ENCODE data around the gene CREB5. TPM values are rescaled to one million over a fixed set of nuclear protein-coding genes. Genes with fewer than 3 reads are reported as not detected.

Gene CREB5
- total RNA-seq, 2 experiments from 2014 or later: 1.2 to 1.5 TPM

- peaks cover 9% of the 10 kb centered on the region for H3K4me1 Mint-ChIP-seq (ENCODE audit: low read depth)
- no peak overlapping the region for H3K4me3 Mint-ChIP-seq
- no peaks in the 10 kb centered on the region for H3K36me3 Mint-ChIP-seq (ENCODE audit: low read depth)
- TF ChIP-seq, protein P1, sequence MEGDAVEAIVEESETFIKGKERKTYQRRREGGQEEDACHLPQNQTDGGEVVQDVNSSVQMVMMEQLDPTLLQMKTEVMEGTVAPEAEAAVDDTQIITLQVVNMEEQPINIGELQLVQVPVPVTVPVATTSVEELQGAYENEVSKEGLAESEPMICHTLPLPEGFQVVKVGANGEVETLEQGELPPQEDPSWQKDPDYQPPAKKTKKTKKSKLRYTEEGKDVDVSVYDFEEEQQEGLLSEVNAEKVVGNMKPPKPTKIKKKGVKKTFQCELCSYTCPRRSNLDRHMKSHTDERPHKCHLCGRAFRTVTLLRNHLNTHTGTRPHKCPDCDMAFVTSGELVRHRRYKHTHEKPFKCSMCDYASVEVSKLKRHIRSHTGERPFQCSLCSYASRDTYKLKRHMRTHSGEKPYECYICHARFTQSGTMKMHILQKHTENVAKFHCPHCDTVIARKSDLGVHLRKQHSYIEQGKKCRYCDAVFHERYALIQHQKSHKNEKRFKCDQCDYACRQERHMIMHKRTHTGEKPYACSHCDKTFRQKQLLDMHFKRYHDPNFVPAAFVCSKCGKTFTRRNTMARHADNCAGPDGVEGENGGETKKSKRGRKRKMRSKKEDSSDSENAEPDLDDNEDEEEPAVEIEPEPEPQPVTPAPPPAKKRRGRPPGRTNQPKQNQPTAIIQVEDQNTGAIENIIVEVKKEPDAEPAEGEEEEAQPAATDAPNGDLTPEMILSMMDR (IDR thresholded peaks at IDR 0.05): no peak
- DNase-seq (no peak), ATAC-seq (no peak)
- H3K27me3 Mint-ChIP-seq: peaks cover 1% of the 10 kb centered on the region
- POLR2A ChIA-PET: no interaction called here
- no peaks in the 10 kb centered on the region for H3K9me3 Mint-ChIP-seq
- intact Hi-C loops (cut with micrococcal nuclease): no loop called here
- CTCF ChIA-PET: interaction anchor here (1.0 to 1.3 kb wide), 2 partner anchors 18 to 295 kb away, joined by 3 read pairs; no protein-coding TSS in a partner anchor
- H3K27ac Mint-ChIP-seq: no peak overlapping the region
Observed at GRCh38 chr7:28591725-28592349, 179.5 kb downstream of the CREB5 start.

- ChIA-PET CTCF (interaction anchor here (1.3 kb wide), 1 partner anchor 17 kb away, joined by 3 read pairs; no protein-coding TSS in a partner anchor), POLR2A (no interaction called here)
- no peak overlapping the region for H3K27ac Mint-ChIP-seq
- peaks cover 9% of the 10 kb centered on the region for H3K4me1 Mint-ChIP-seq (ENCODE audit: low read depth)
- ATAC-seq: no peak
- H3K27me3 Mint-ChIP-seq: peaks cover 1% of the 10 kb centered on the region
- H3K4me3 Mint-ChIP-seq: no peak overlapping the region
- no peaks in the 10 kb centered on the region for H3K9me3 Mint-ChIP-seq
- H3K36me3 Mint-ChIP-seq (ENCODE audit: low read depth): no peaks in the 10 kb centered on the region
- intact Hi-C loops (cut with micrococcal nuclease): no loop called here
- TF ChIP-seq, protein P1 (IDR thresholded peaks at IDR 0.05): no peak
- DNase-seq: no peak
Observed at GRCh38 chr7:28592861-28593260, 180.5 kb downstream of the CREB5 start.

DNA sequence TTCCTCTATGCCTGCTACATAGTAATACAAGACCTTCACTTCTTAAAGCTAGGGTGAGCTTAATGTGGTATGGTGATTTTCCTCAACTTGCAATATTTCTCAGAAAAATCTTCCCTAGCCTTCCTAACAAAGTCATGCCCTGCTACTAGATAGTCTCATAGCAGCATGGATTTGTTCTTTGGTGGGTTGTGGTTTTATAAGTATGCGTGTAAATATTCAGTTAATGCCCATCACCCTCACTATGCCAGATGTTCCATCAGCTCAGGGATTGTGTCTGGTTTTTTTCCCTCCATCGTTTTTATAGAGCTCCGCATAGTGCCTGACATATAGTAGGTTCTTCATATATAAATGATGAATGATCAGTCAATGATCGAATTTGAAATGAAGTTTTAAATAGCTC lies 182.8 kb downstream of the CREB5 start:
- TF ChIP-seq, protein P1 (IDR thresholded peaks at IDR 0.05): no peak
- no peaks in the 10 kb centered on the region for H3K9me3 Mint-ChIP-seq
- H3K27me3 Mint-ChIP-seq: peaks cover 2% of the 10 kb centered on the region
- CTCF ChIA-PET: interaction anchor here (1.2 kb wide), 1 partner anchor 24 kb away, joined by 3 read pairs; no protein-coding TSS in a partner anchor
- DNase-seq (no peak), ATAC-seq (no peak)
- H3K36me3 Mint-ChIP-seq (ENCODE audit: low read depth): no peaks in the 10 kb centered on the region
- H3K4me1 Mint-ChIP-seq (ENCODE audit: low read depth): peaks cover 9% of the 10 kb centered on the region
- no peak overlapping the region for H3K4me3 Mint-ChIP-seq
- intact Hi-C loops (cut with micrococcal nuclease): no loop called here
- H3K27ac Mint-ChIP-seq: no peak overlapping the region
- POLR2A ChIA-PET: no interaction called here

- ATAC-seq (no peak), DNase-seq (no peak)
- Mint-ChIP-seq H3K27ac (no peak overlapping the region), H3K36me3 (ENCODE audit: low read depth) (no peaks in the 10 kb centered on the region), H3K4me1 (ENCODE audit: low read depth) (peaks cover 8% of the 10 kb centered on the region), H3K4me3 (no peak overlapping the region), H3K9me3 (no peaks in the 10 kb centered on the region), H3K27me3 (peaks cover 3% of the 10 kb centered on the region)
- TF ChIP-seq, protein P1 (IDR thresholded peaks at IDR 0.05): no peak
- intact Hi-C loops (cut with micrococcal nuclease): no loop called here
- CTCF ChIA-PET: no interaction called here
- POLR2A ChIA-PET: interaction anchor here (1.0 kb wide), 1 partner anchor 18 kb away, joined by 3 read pairs; no protein-coding TSS in a partner anchor
Observed at GRCh38 chr7:28595801-28596200, 183.5 kb downstream of the CREB5 start.

DNA sequence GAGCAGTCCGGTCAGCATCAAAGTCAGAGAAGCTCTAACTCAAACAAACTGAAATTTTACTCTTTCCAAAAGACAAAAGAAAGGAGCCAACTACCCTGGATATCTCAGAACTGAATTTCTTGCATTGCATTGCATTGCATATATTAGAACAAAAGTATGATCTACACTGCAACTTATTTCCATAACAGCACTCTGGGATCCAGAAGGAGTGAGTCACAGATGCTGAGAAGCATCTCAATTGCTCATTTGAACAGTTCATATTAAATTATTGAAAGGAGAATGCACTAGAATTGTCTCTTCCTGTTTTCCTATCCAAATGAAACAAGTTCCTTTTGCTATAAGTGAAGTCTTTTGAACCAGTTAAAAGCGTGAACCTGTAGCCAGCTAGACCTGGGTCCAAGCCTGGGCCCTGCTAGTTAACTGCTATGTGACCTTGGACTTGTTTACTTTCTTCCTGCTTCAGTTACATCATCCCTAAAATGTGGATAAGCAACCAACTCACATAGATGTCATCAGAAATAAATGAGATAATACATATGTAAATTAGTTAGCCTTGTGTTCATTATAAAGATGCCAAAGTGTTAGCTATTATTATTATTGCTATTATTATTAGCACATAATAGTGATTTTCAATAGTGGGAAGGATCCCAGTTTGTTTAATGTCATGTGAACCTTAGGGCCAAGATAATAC lies 184.1 kb downstream of the CREB5 start:
- Mint-ChIP-seq H3K36me3 (ENCODE audit: low read depth) (no peaks in the 10 kb centered on the region), H3K27me3 (peaks cover 3% of the 10 kb centered on the region), H3K27ac (no peak overlapping the region), H3K4me3 (no peak overlapping the region), H3K4me1 (ENCODE audit: low read depth) (peaks cover 2% of the 10 kb centered on the region), H3K9me3 (no peaks in the 10 kb centered on the region)
- no peak for DNase-seq
- TF ChIP-seq, protein P1 (IDR thresholded peaks at IDR 0.05): no peak
- CTCF ChIA-PET: no interaction called here
- no peak for ATAC-seq
- intact Hi-C loops (cut with micrococcal nuclease): no loop called here
- POLR2A ChIA-PET: interaction anchor here (1.0 kb wide), 1 partner anchor 17 kb away, joined by 3 read pairs; no protein-coding TSS in a partner anchor
